Measurements from ENCODE around the gene JPT1.

DNA sequence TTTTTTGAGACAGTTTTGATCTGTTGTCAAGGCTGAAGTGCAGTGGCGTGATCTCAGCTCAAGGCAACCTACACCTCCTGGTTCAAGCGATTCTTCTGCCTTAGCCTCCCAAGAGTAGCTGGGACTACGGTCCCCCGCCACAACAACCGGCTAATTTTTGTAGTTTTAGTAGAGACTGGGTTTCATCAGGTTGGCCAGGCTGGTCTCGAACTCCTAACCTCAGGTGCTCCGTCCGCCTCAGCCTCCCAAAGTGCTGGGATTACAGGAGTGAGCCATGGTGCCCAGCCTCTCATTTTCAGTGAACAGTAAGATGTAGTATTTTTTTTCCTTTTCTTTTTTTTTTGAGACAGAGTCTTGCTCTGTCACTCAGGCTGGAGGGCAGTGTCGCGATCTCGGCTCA lies 20.7 kb upstream of the JPT1 start:
- TF ChIP-seq SPI1 (IDR thresholded peaks at IDR 0.05; ENCODE audit: low read depth, low read length) (no peak), POLR2A (IDR thresholded peaks at IDR 0.05; ENCODE audit: low read depth, low read length) (no peak)

Measured in GM12891 (cell line).